ENCODE results near the gene AGPAT1.

DNA sequence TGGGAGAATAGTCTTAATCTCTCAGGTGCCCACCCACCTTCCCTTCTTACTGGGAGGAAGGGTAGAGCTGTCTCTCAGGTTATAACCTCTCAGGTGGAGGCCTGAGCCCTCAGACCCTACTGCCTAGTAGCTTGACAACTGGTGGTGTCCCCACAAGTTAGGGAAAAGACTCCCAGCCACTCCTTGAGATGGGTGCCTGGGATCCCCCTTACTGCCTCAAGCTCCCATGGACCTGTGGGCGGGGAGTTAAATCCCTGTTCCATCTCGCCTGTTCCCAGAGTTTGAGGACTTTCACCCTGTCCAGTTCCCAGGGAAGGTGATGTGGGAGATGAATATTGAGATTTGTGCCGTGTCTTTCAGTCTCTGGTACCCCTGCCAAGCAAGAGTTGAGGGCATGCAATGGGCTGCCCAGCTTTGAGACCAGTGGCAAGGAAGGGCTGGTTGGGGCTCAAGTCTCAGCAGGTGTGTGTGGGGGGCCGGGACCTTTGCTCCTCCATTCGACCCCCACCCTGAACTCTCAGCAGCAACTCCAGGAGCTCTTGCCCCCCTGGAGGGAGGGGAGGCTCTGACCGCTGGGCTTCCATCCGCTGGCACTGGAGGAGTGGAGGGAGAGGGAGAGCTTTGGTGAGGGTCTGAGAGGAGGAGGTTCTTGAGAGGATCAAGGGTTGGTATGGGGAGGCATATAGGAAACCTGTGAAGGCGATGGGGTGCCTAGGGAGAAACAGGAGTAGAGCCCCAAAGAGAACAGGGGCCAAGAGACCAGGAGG, 15.2 kb upstream of the AGPAT1 start:
- TF ChIP-seq CTCF (IDR thresholded peaks at IDR 0.05 in 4 of 5, conservative IDR thresholded peaks at IDR 0.05 in 1 of 5) = no peak
- TF ChIP-seq POLR2A (IDR thresholded peaks at IDR 0.05) = no peak
